Calu3 (cell line): Measurements from ENCODE around the gene CXCR4. TPM values are rescaled to one million over a fixed set of nuclear protein-coding genes. Genes with fewer than 3 reads are reported as not detected.

Experiments
- BruUV-seq: library from RNA; stranded (reverse); fragments of 400-500 nt; replicated peaks from 2 replicates; lab custom pipeline; 2021; lab: Mats Ljungman, UMichigan
- CTCF ChIA-PET: fragments of 300-600 bp; sonication (Branson Sonifier 250); formaldehyde crosslinking; loops from one replicate; lab custom pipeline; 2022; ENCODE audit warnings: antibody characterized with exemption; lab: Charles Lee
- DNase-seq: peaks from one replicate; pipeline ENCODE4 v3.0.0; 2022
- H3K27ac Mint-ChIP-seq: one replicate; pipeline ENCODE4 v1.8.0; 2022; ENCODE audit warnings: mixed read lengths; ENCODE audit not compliant: unreplicated experiment
- H3K27me3 Mint-ChIP-seq: one replicate; pipeline ENCODE4 v1.8.0; 2022; ENCODE audit warnings: mixed read lengths; ENCODE audit not compliant: unreplicated experiment
- H3K36me3 Mint-ChIP-seq: one replicate; pipeline ENCODE4 v1.8.0; 2022; ENCODE audit warnings: mild to moderate bottlenecking, moderate library complexity, mixed read lengths; ENCODE audit not compliant: insufficient read depth, unreplicated experiment
- H3K4me1 Mint-ChIP-seq: one replicate; pipeline ENCODE4 v1.8.0; 2022; ENCODE audit warnings: mild to moderate bottlenecking, low read depth, mixed read lengths; ENCODE audit not compliant: unreplicated experiment
- H3K4me3 Mint-ChIP-seq: one replicate; pipeline ENCODE4 v1.8.0; 2022; ENCODE audit warnings: mild to moderate bottlenecking, low read depth, moderate library complexity, mixed read lengths; ENCODE audit not compliant: unreplicated experiment
- H3K9me3 Mint-ChIP-seq: one replicate; pipeline ENCODE4 v1.8.0; 2022; ENCODE audit warnings: low read depth, mixed read lengths; ENCODE audit not compliant: unreplicated experiment
- CTCF ChIP-seq: fragments of 200-600 bp; IDR thresholded peaks from one replicate; pipeline ENCODE4 v1.8.0; 2022; ENCODE audit warnings: antibody characterized with exemption; ENCODE audit not compliant: unreplicated experiment
- intact Hi-C: fragments of 100-400 bp; cut with micrococcal nuclease; formaldehyde crosslinking; loops from one replicate; pipeline ENCODE4 v1.10.0; 2022; ENCODE audit not compliant: unreplicated experiment
- total RNA-seq: library from RNA; stranded (reverse); gene quantifications from 2 replicates; pipeline ENCODE4 v1.2.3, GENCODE V29; 2022

The CXCR4 gene
- total RNA-seq, 1 experiment from 2014 or later = 16.7 TPM

- Mint-ChIP-seq H3K9me3 (no peaks in the 10 kb centered on the region), H3K4me3 (no peak overlapping the region), H3K4me1 (peaks cover 16% of the 10 kb centered on the region), H3K27me3 (no peaks in the 10 kb centered on the region), H3K36me3 (peaks cover 24% of the 10 kb centered on the region), H3K27ac (no peak overlapping the region)
- CTCF ChIA-PET = no interaction called here
- no TSS peak for BruUV-seq
- DNase-seq = no peak
- intact Hi-C loops = loop anchor here (10.0 kb wide), 1 partner anchor 89 kb away; no protein-coding TSS in a partner anchor
- no peak for TF ChIP-seq CTCF
Observed at GRCh38 chr2:136113209-136113971, 4.6 kb downstream of the CXCR4 start.

GRCh38 chr2:136112317-136113208 is 5.4 kb downstream of the CXCR4 start:
- CTCF ChIA-PET = no interaction called here

GRCh38 chr2:136111711-136112110 is 6.2 kb downstream of the CXCR4 start:
- Mint-ChIP-seq H3K27me3 (no peaks in the 10 kb centered on the region), H3K36me3 (peaks cover 8% of the 10 kb centered on the region), H3K4me1 (peaks cover 16% of the 10 kb centered on the region), H3K27ac (no peak overlapping the region), H3K4me3 (no peak overlapping the region), H3K9me3 (no peaks in the 10 kb centered on the region)
- CTCF ChIA-PET = no interaction called here
- no TSS peak for BruUV-seq
- intact Hi-C loops = loop anchor here (10.0 kb wide), 1 partner anchor 87 kb away; no protein-coding TSS in a partner anchor
- no peak for DNase-seq
- TF ChIP-seq CTCF = no peak

More at GRCh38 chr2:136112317-136113208, 5.4 kb downstream of the CXCR4 start:
- H3K36me3 Mint-ChIP-seq = peaks cover 16% of the 10 kb centered on the region
- no peak for DNase-seq
- H3K27ac Mint-ChIP-seq = no peak overlapping the region
- H3K27me3 Mint-ChIP-seq = no peaks in the 10 kb centered on the region
- intact Hi-C loops = loop anchor here (10.0 kb wide), 1 partner anchor 88 kb away; no protein-coding TSS in a partner anchor
- peaks cover 16% of the 10 kb centered on the region for H3K4me1 Mint-ChIP-seq
- H3K4me3 Mint-ChIP-seq = no peak overlapping the region
- no peaks in the 10 kb centered on the region for H3K9me3 Mint-ChIP-seq
- no peak for TF ChIP-seq CTCF
- no TSS peak for BruUV-seq

GRCh38 chr2:136110526-136110925 is 7.4 kb downstream of the CXCR4 start:
- Mint-ChIP-seq H3K36me3 (no peaks in the 10 kb centered on the region), H3K9me3 (no peaks in the 10 kb centered on the region), H3K4me1 (peaks cover 16% of the 10 kb centered on the region), H3K4me3 (no peak overlapping the region), H3K27ac (peak overlapping the region; percentile 48), H3K27me3 (no peaks in the 10 kb centered on the region)
- CTCF ChIA-PET = no interaction called here
- no peak for DNase-seq
- TF ChIP-seq CTCF = no peak
- intact Hi-C loops = loop anchor here (10.0 kb wide), 1 partner anchor 86 kb away; no protein-coding TSS in a partner anchor
- BruUV-seq = no TSS peak
